ENCODE results near the gene ENTPD7. TPM values are rescaled to one million over a fixed set of nuclear protein-coding genes. Genes with fewer than 3 reads are reported as not detected.

ENTPD7 gene
- total and polyA plus RNA-seq, 9 of the 15 experiments (the other 6 are each of a cell fraction or from before 2014, with no cell fraction given), result 1.4 to 13.9 (median 8.5) TPM

GRCh38 chr10:99620711-99621453, 38.4 kb upstream of the ENTPD7 start (continued):
- TF ChIP-seq ID3 (CRISPR knock-in tag; IDR thresholded peaks at IDR 0.05) (no peak), ID3 (tag; IDR thresholded peaks at IDR 0.05) (no peak; the same call in 1 of the 2 replicates), ZNF695 (CRISPR knock-in tag; IDR thresholded peaks at IDR 0.05) (no peak), PTBP1 (IDR thresholded peaks at IDR 0.05; ENCODE audit: low read depth, low read length) (no peak), E2F5 (CRISPR knock-in tag; IDR thresholded peaks at IDR 0.05) (no peak; the same call in none of the 2 replicates), ZNF589 (CRISPR knock-in tag; IDR thresholded peaks at IDR 0.05; ENCODE audit: low read depth) (peak; percentile 64; the same call in 1 of the 2 replicates), MTA3 (IDR thresholded peaks at IDR 0.05; ENCODE audit: borderline replicate concordance) (0 out of 2 replicates have a peak, but pooled peaks have one; percentile 67), GABPA (tag; conservative IDR thresholded peaks at IDR 0.05; ENCODE audit: low read depth) (0 out of 2 replicates have a peak, but pooled peaks have one; percentile 28), ZBTB7A (IDR thresholded peaks at IDR 0.05; ENCODE audit: borderline replicate concordance, control insufficient read depth, low read depth, low read length) (peak; percentile 27; the same call in 1 of the 2 replicates), ZKSCAN1 (IDR thresholded peaks at IDR 0.05; ENCODE audit: low read depth, low read length) (no peak), PHF21A (IDR thresholded peaks at IDR 0.05; ENCODE audit: borderline replicate concordance, low read depth) (no peak), CTCF (IDR thresholded peaks at IDR 0.05 in 2 of 3, conservative IDR thresholded peaks at IDR 0.05 in 1 of 3; ENCODE audit: insufficient read depth in 2 of 3, low read depth in 1 of 3, low read length in 3 of 3) (no peak), PKNOX1 (IDR thresholded peaks at IDR 0.05) (peak; percentile 4; the same call in 1 of the 2 replicates), ARID3A (IDR thresholded peaks at IDR 0.05; ENCODE audit: borderline replicate concordance, low read depth, low read length) (0 out of 2 replicates have a peak, but pooled peaks have one; percentile 1), SPI1 (IDR thresholded peaks at IDR 0.05; ENCODE audit: borderline replicate concordance, low read depth, low read length) (peak; percentile 64), MBD1 (CRISPR knock-in tag; IDR thresholded peaks at IDR 0.05) (no peak), ZBED1 (IDR thresholded peaks at IDR 0.05) (0 out of 2 replicates have a peak, but pooled peaks have one; percentile 34), HLTF (IDR thresholded peaks at IDR 0.05) (no peak), ZNF780A (CRISPR knock-in tag; IDR thresholded peaks at IDR 0.05) (no peak), ERF (CRISPR knock-in tag; IDR thresholded peaks at IDR 0.05) (no peak)
